HepG2 (cell line): ENCODE measurements around the gene STARD10. TPM values are rescaled to one million over a fixed set of nuclear protein-coding genes. Genes with fewer than 3 reads are reported as not detected.

ENCODE experiments used
- ATAC-seq: fragments of 200-7000 bp; cut with Tn5 transposase; 3 replicates; pipeline ENCODE4 v1.9.1; 2020; ENCODE audit warnings: mild to moderate bottlenecking, moderate library complexity
- BruUV-seq: library from RNA; stranded (reverse); fragments of 400-500 nt; replicated peaks from 2 replicates; lab custom pipeline; 2021; lab: Mats Ljungman, UMichigan
- CTCF ChIA-PET: fragments of 300-600 bp; formaldehyde crosslinking; extraction: SDS; loops from one replicate; lab custom pipeline; 2021; ENCODE audit warnings: low total read pairs, inconsistent platforms, low intra/inter-chr PET ratio; lab: Yijun Ruan, JAX
- POLR2A ChIA-PET: fragments of 350-600 bp; sonication (Branson Sonifier 250); formaldehyde crosslinking; loops from one replicate; lab custom pipeline; 2020; ENCODE audit warnings: antibody characterized with exemption, inconsistent platforms; lab: Yijun Ruan, JAX
- DNase-seq: peaks from one replicate; pipeline ENCODE4 v3.0.0-alpha.2; 2015; ENCODE audit warnings: low spot score
- FAIRE-seq: peaks from 3 replicates; lab custom pipeline; 2011; peaks lifted over from hg19 to GRCh38; lab: Jason Lieb, UNC
- H2AFZ ChIP-seq: one replicate; pipeline ENCODE4 v1.6.1; 2011; ENCODE audit warnings: low read length, inconsistent platforms
- H3K27ac ChIP-seq: fragments of 300-600 bp; 3 replicates; pipeline ENCODE4 v1.8.0; 2011; ENCODE audit warnings: mixed run types, mild to moderate bottlenecking, mixed read lengths, low read length, inconsistent platforms; ENCODE audit not compliant: insufficient read depth; ENCODE audit errors: extremely low read length
- H3K27me3 ChIP-seq, 2 experiments: fragments of 200-600 bp in 1 of 2; 2 replicates in 1 of 2; 3 replicates in 1 of 2; pipeline versions ENCODE4 v1.6.0 to v1.8.0; 2011; ENCODE audit warnings: low read length in 2 of 2, mild to moderate bottlenecking in 2 of 2, moderate library complexity in 2 of 2, inconsistent platforms in 1 of 2; ENCODE audit not compliant: insufficient read depth in 2 of 2, control insufficient read depth in 1 of 2
- H3K36me3 ChIP-seq, 2 experiments: fragments of 200-600 bp in 1 of 2; replicated peaks in 1 of 2; 2 replicates in 1 of 2; 3 replicates in 1 of 2; pipeline versions ENCODE4 v1.5.1 to v1.8.0; 2011; ENCODE audit warnings: low read length in 2 of 2, inconsistent platforms in 1 of 2; ENCODE audit not compliant: insufficient read depth in 2 of 2, control insufficient read depth in 1 of 2
- H3K4me1 ChIP-seq: 2 replicates; pipeline ENCODE4 v1.5.1; 2012; ENCODE audit warnings: low read length, inconsistent platforms; ENCODE audit not compliant: insufficient read depth
- H3K4me2 ChIP-seq: 2 replicates; pipeline ENCODE4 v1.6.0; 2011; ENCODE audit warnings: low read depth, low read length, inconsistent platforms
- H3K4me3 ChIP-seq, 3 experiments: fragments of 200-600 bp in 1 of 3; sonication (generic), shearing (Covaris generic) in 1 of 3; replicated peaks in 1 of 3; 2 replicates each; pipeline ENCODE4 v1.5.1; 2011 to 2016; ENCODE audit warnings: low read length in 3 of 3, inconsistent platforms in 2 of 3, low read depth in 2 of 3, mild to moderate bottlenecking in 2 of 3, control low read depth in 1 of 3, mixed read lengths in 1 of 3; ENCODE audit not compliant: insufficient read depth in 1 of 3
- H3K79me2 ChIP-seq: one replicate; pipeline ENCODE4 v1.6.1; 2011; ENCODE audit warnings: low read length, inconsistent platforms; ENCODE audit not compliant: insufficient read depth
- H3K9ac ChIP-seq: 2 replicates; pipeline ENCODE4 v1.6.0; 2011; ENCODE audit warnings: mild to moderate bottlenecking, low read depth, low read length, inconsistent platforms; ENCODE audit not compliant: insufficient read depth
- H3K9me3 ChIP-seq: 2 replicates; pipeline ENCODE4 v1.5.1; 2012; ENCODE audit warnings: mild to moderate bottlenecking, low read length
- H4K20me1 ChIP-seq: 2 replicates; pipeline ENCODE4 v1.6.0; 2011; ENCODE audit warnings: inconsistent platforms, mild to moderate bottlenecking, low read length, moderate library complexity; ENCODE audit not compliant: insufficient read depth
- ATF5 ChIP-seq: sonication (generic); formaldehyde crosslinking; IDR thresholded peaks from 2 replicates; pipeline ENCODE4 v1.4.0; 2020; ENCODE audit warnings: mild to moderate bottlenecking, low read depth, missing genetic modification reagents
- BORCS8-MEF2B ChIP-seq: sonication (generic); formaldehyde crosslinking; IDR thresholded peaks from 2 replicates; pipeline ENCODE4 v1.8.0; 2022; ENCODE audit warnings: mild to moderate bottlenecking, missing genetic modification reagents
- CBX5 ChIP-seq: sonication (generic); formaldehyde crosslinking; IDR thresholded peaks from 2 replicates; pipeline ENCODE4 v1.4.0; 2020; ENCODE audit warnings: missing genetic modification reagents, borderline replicate concordance
- HDAC1 ChIP-seq: sonication (generic); formaldehyde crosslinking; IDR thresholded peaks from 2 replicates; pipeline ENCODE4 v1.5.1; 2020; ENCODE audit warnings: mild to moderate bottlenecking, missing genetic modification reagents
- MLX ChIP-seq: IDR thresholded peaks from 2 replicates; pipeline ENCODE4 v1.6.1; 2016
- NR2F1 ChIP-seq, 2 experiments: fragments of 450-650 bp in 1 of 2; formaldehyde crosslinking in 1 of 2; IDR thresholded peaks; 2 replicates each; pipeline versions ENCODE4 v1.5.0 to v1.6.1; 2016 to 2020; ENCODE audit warnings: mild to moderate bottlenecking in 1 of 2, missing compliant biosample characterization in 1 of 2, missing genetic modification reagents in 1 of 2, moderate library complexity in 1 of 2
- POGK ChIP-seq: sonication (generic); formaldehyde crosslinking; conservative IDR thresholded peaks from 2 replicates; pipeline ENCODE4 v1.8.0; 2022; ENCODE audit warnings: mild to moderate bottlenecking, moderate library complexity, missing genetic modification reagents
- RFX5 ChIP-seq: IDR thresholded peaks from 2 replicates; pipeline ENCODE4 v1.6.1; 2011; ENCODE audit warnings: low read depth, low read length, improper control_type of control experiment
- TBX2 ChIP-seq: sonication (generic); formaldehyde crosslinking; IDR thresholded peaks from 2 replicates; pipeline ENCODE4 v1.5.0; 2020; ENCODE audit warnings: missing genetic modification reagents, mild to moderate bottlenecking, borderline replicate concordance
- ZFP1 ChIP-seq: IDR thresholded peaks from 2 replicates; pipeline ENCODE4 v1.6.1; 2016
- ZNF10 ChIP-seq: sonication (generic); formaldehyde crosslinking; IDR thresholded peaks from 2 replicates; pipeline ENCODE4 v1.4.0; 2020; ENCODE audit warnings: mild to moderate bottlenecking, low read depth, missing genetic modification reagents, borderline replicate concordance
- ZNF224 ChIP-seq: sonication (generic); formaldehyde crosslinking; IDR thresholded peaks from 2 replicates; pipeline ENCODE4 v1.5.0; 2020; ENCODE audit warnings: mild to moderate bottlenecking, missing genetic modification reagents
- ZNF264 ChIP-seq: sonication (generic); formaldehyde crosslinking; IDR thresholded peaks from 2 replicates; pipeline ENCODE4 v1.4.0; 2020; ENCODE audit warnings: missing genetic modification reagents
- ZNF362 ChIP-seq: sonication (generic); formaldehyde crosslinking; IDR thresholded peaks from 2 replicates; pipeline ENCODE4 v1.4.0; 2020; ENCODE audit warnings: missing genetic modification reagents, mild to moderate bottlenecking, borderline replicate concordance
- ZNF589 ChIP-seq: sonication (generic); formaldehyde crosslinking; conservative IDR thresholded peaks from 2 replicates; pipeline ENCODE4 v1.8.0; 2022; ENCODE audit warnings: mild to moderate bottlenecking, moderate library complexity, missing genetic modification reagents
- WGBS: methylation state at CpG from one replicate; pipeline ENCODE4 v1.1.6; 2017; ENCODE audit warnings: low lambda C conversion rate; 5-methylcytosine and 5-hydroxymethylcytosine counted together
- in situ Hi-C: cut with HindIII; loops from 2 replicates; pipeline ENCODE4 v1.10.0; 2017; ENCODE audit warnings: low pct_unique_long_range_greater_than_20kb; ENCODE audit not compliant: extremely low pct_ligation_motif_present
- intact Hi-C: fragments of 100-400 bp; cut with micrococcal nuclease; formaldehyde crosslinking; loops from one replicate; pipeline ENCODE4 v1.10.0; 2022; ENCODE audit not compliant: unreplicated experiment
- polyA plus RNA-seq, 8 experiments: library from polyadenylated mRNA; depleted of rRNA in 3 of 8; stranded (reverse) in 7 of 8; unstranded in 1 of 8; fragments of >200 nt; fragmentation: Illumina TruSeq in 4 of 8; extraction: Trizol in 4 of 8; gene quantifications; 2 replicates each; pipeline versions ENCODE4 v1.2.1 to v1.2.3, GENCODE V29; 2011 to 2016; ENCODE audit warnings: low read depth in 4 of 8, missing spikeins in 1 of 8, mixed read lengths in 1 of 8; ENCODE audit not compliant: insufficient read depth in 1 of 8
- total RNA-seq, 5 experiments: library from RNA; depleted of rRNA; stranded (reverse); fragments of >200 nt; fragmentation: Illumina TruSeq; extraction: Trizol; gene quantifications; 2 replicates each; pipeline ENCODE4 v1.2.3, GENCODE V29; 2016; ENCODE audit warnings: low read depth in 1 of 5

The STARD10 gene
- total and polyA plus RNA-seq, 2 of the 13 experiments (the other 11 are each of a cell fraction or from before 2014, with no cell fraction given) = 260 to 341 TPM

GRCh38 chr11:72767203-72768062 lies 26.4 kb downstream of the STARD10 start (continued):
- no peak for TF ChIP-seq ZNF10 (CRISPR knock-in tag)

GRCh38 chr11:72766152-72766902 lies 27.5 kb downstream of the STARD10 start:
- no TSS peak for BruUV-seq
- Histone ChIP-seq H3K27ac (peak overlapping the region; percentile 88), H3K36me3 (peaks cover 12 to 29% of the 10 kb centered on the region in 2 experiments; a peak in 4 of 5 replicates), H4K20me1 (peaks cover 3% of the 10 kb centered on the region; the same call in 1 of the 2 replicates), H3K4me1 (peaks cover 56% of the 10 kb centered on the region), H3K9me3 (no peaks in the 10 kb centered on the region), H3K9ac (peak overlapping the region; percentile 64), H3K79me2 (peaks cover 56% of the 10 kb centered on the region), H2AFZ (no peak overlapping the region), H3K27me3 (no peaks in the 10 kb centered on the region), H3K4me3 (peak overlapping the region; percentile 29 to 63 (median 31); a peak in 5 of 6 replicates), H3K4me2 (peak overlapping the region; percentile 92)
- WGBS = 3% methylated on average over 9 of the region's 12 CpGs
- ATAC-seq (peak; percentile 95), FAIRE-seq (peak; percentile 97), DNase-seq (peak; percentile 85)
- ChIA-PET CTCF (interaction anchor here (1.0 kb wide), 1 partner anchor 27 kb away, joined by 7 read pairs; the partner anchor contains the start of gene STARD10), POLR2A (interaction anchor here (1.1 to 4.4 kb wide), 7 partner anchors 11 to 28 kb away, joined by 3 to 52 read pairs (median 16); partner anchors contain the start of gene STARD10)
- in situ Hi-C loops = no loop called here
- intact Hi-C loops = loop anchor here (1.0 to 2.0 kb wide), 4 partner anchors 14 to 41 kb away; partner anchors contain the start of gene ARAP1
- TF ChIP-seq BORCS8-MEF2B (CRISPR knock-in tag) (peak; percentile 76), NR2F1 (CRISPR knock-in tag; IDR thresholded peaks at IDR 0.05) (peak; percentile 50 to 61; a peak in 2 of 4 replicates), ATF5 (CRISPR knock-in tag) (no peak), TBX2 (peak; percentile 82), ZNF224 (no peak), MLX (CRISPR knock-in tag) (peak; percentile 61), POGK (CRISPR knock-in tag) (peak; percentile 69), ZNF589 (CRISPR knock-in tag) (no peak), HDAC1 (peak; percentile 91), ZFP1 (0 out of 2 replicates have a peak, but pooled peaks have one; percentile 63), ZNF362 (CRISPR knock-in tag) (peak; percentile 23; the same call in 1 of the 2 replicates), CBX5 (CRISPR knock-in tag) (peak; percentile 80; the same call in 1 of the 2 replicates), RFX5 (no peak), ZNF264 (peak; percentile 67; the same call in 1 of the 2 replicates)
